ENCODE data around the gene WDR90.

GRCh38 chr16:676913-677312 lies 27.7 kb downstream of the WDR90 start:
- TF ChIP-seq POLR2A (IDR thresholded peaks at IDR 0.05) (no peak), CTCF (IDR thresholded peaks at IDR 0.05) (no peak), POLR2AphosphoS5 (IDR thresholded peaks at IDR 0.05; ENCODE audit: insufficient read depth in 1 of 2, low read depth in 1 of 2) (no peak)
